NCI-H1436 treated with DMSO at 0.1 percent for 48 hours (cell line): ENCODE results near the gene CSTF1.
"Not testable (repeated sequence)": the region's sequence is repeated elsewhere in the genome, so short reads cannot be mapped to it uniquely, and the experiment has no call there.

Experiments
- DNase-seq: peaks from one replicate; lab custom pipeline; 2025; lab: John Stamatoyannopoulos, UW

CSTF1 gene

GRCh38 chr20:56409521-56409920 lies 17.1 kb downstream of the CSTF1 start:
- no peak for DNase-seq

GRCh38 chr20:56409956-56410355 lies 17.5 kb downstream of the CSTF1 start:
- DNase-seq = no peak

- DNase-seq = not testable (repeated sequence)
Observed at GRCh38 chr20:56411287-56411686, 18.8 kb downstream of the CSTF1 start.

GRCh38 chr20:56411759-56412472 lies 19.5 kb downstream of the CSTF1 start, which contains the start of gene CASS4:
TSS of gene CASS4 (plus strand) at chr20:56412260. CDS start at chr20:56412459, 199 bp downstream.
- no peak for DNase-seq

GRCh38 chr20:56412473-56412790 lies 20.0 kb downstream of the CSTF1 start:
- no peak for DNase-seq

- DNase-seq = no peak
Observed at GRCh38 chr20:56412949-56413348, 20.5 kb downstream of the CSTF1 start.

- no peak for DNase-seq
Observed at GRCh38 chr20:56414842-56415765, 22.7 kb downstream of the CSTF1 start.

GRCh38 chr20:56417402-56417801 lies 25.0 kb downstream of the CSTF1 start:
- DNase-seq = no peak

- DNase-seq = no peak
Observed at GRCh38 chr20:56417911-56418310, 25.5 kb downstream of the CSTF1 start.

GRCh38 chr20:56418385-56418861 lies 26.0 kb downstream of the CSTF1 start:
- no peak for DNase-seq

GRCh38 chr20:56420028-56420427 lies 27.6 kb downstream of the CSTF1 start:
- DNase-seq = no peak

GRCh38 chr20:56420940-56421688 lies 28.7 kb downstream of the CSTF1 start:
- no peak for DNase-seq

GRCh38 chr20:56422076-56422823 lies 29.8 kb downstream of the CSTF1 start:
- DNase-seq = no peak

- DNase-seq = no peak
Observed at GRCh38 chr20:56422824-56423189, 30.4 kb downstream of the CSTF1 start.

- DNase-seq = no peak
Observed at GRCh38 chr20:56423211-56423610, 30.8 kb downstream of the CSTF1 start.

GRCh38 chr20:56423886-56424285 lies 31.4 kb downstream of the CSTF1 start:
- no peak for DNase-seq

GRCh38 chr20:56424931-56425330 lies 32.5 kb downstream of the CSTF1 start:
- no peak for DNase-seq

- DNase-seq = no peak
Observed at GRCh38 chr20:56426026-56426425, 33.6 kb downstream of the CSTF1 start.

- DNase-seq = no peak
Observed at GRCh38 chr20:56426926-56427325, 34.5 kb downstream of the CSTF1 start.

GRCh38 chr20:56427797-56428196 lies 35.4 kb downstream of the CSTF1 start:
- no peak for DNase-seq

- no peak for DNase-seq
Observed at GRCh38 chr20:56428410-56428809, 36.0 kb downstream of the CSTF1 start.

- no peak for DNase-seq
Observed at GRCh38 chr20:56428881-56429280, 36.4 kb downstream of the CSTF1 start.
